HepG2 (cell line): ENCODE results near the gene ZNF425. TPM values are rescaled to one million over a fixed set of nuclear protein-coding genes. Genes with fewer than 3 reads are reported as not detected.
A peak's percentile ranks its signal among the peaks of the same experiment; 100 is the strongest.

Source experiments
- AGO2 ChIP-seq: fragments of 200-400 bp; formaldehyde crosslinking; optimal IDR thresholded peaks from 2 replicates; pipeline ENCODE3; 2017; ENCODE audit warnings: mild to moderate bottlenecking, low read depth, low read length, moderate library complexity
- FOXO1 ChIP-seq: sonication (generic); formaldehyde crosslinking; IDR thresholded peaks from 2 replicates; pipeline ENCODE4 v1.4.0; 2020; ENCODE audit warnings: missing genetic modification reagents
- GTF2F1 ChIP-seq: fragments of 150-350 bp; IDR thresholded peaks from 2 replicates; pipeline ENCODE4 v1.6.1; 2014; ENCODE audit warnings: low read length
- HHEX ChIP-seq: IDR thresholded peaks from 2 replicates; pipeline ENCODE4 v1.6.1; 2016; ENCODE audit warnings: control low read depth
- MIER2 ChIP-seq: IDR thresholded peaks from 2 replicates; pipeline ENCODE4 v1.6.1; 2016; ENCODE audit warnings: missing biosample characterization, missing genetic modification reagents
- POLR2A ChIP-seq, 2 experiments: IDR thresholded peaks; 2 replicates each; pipeline ENCODE4 v1.6.1; 2011; ENCODE audit warnings: low read depth in 2 of 2, low read length in 2 of 2, mild to moderate bottlenecking in 1 of 2, moderate library complexity in 1 of 2; ENCODE audit not compliant: insufficient read depth in 1 of 2
- RNF2 ChIP-seq: fragments of 450-650 bp; conservative IDR thresholded peaks from 2 replicates; pipeline ENCODE4 v1.6.1; 2016; ENCODE audit warnings: low read depth
- SIN3A ChIP-seq: IDR thresholded peaks from 2 replicates; pipeline ENCODE4 v1.6.1; 2011; ENCODE audit warnings: low read depth, mild to moderate bottlenecking, control low read depth, low read length, borderline replicate concordance
- TCF7 ChIP-seq: sonication (generic); IDR thresholded peaks from 2 replicates; pipeline ENCODE4 v1.6.1; 2016; ENCODE audit warnings: antibody characterized with exemption, low read depth
- TEAD3 ChIP-seq: optimal IDR thresholded peaks from 2 replicates; pipeline ENCODE3; 2016; ENCODE audit warnings: borderline replicate concordance
- THAP7 ChIP-seq: sonication (generic); formaldehyde crosslinking; IDR thresholded peaks from 2 replicates; pipeline ENCODE4 v1.8.1; 2023; ENCODE audit warnings: mild to moderate bottlenecking, missing genetic modification reagents
- ZBTB33 ChIP-seq: sonication (generic); formaldehyde crosslinking; IDR thresholded peaks from 2 replicates; pipeline ENCODE4 v1.4.0; 2020; ENCODE audit warnings: missing genetic modification reagents
- ZFAT ChIP-seq: sonication (generic); formaldehyde crosslinking; conservative IDR thresholded peaks from 2 replicates; pipeline ENCODE4 v1.8.1; 2023; ENCODE audit warnings: missing genetic modification reagents, inconsistent platforms
- ZFP82 ChIP-seq: sonication (generic); formaldehyde crosslinking; IDR thresholded peaks from 2 replicates; pipeline ENCODE4 v1.5.1; 2020; ENCODE audit warnings: mild to moderate bottlenecking, missing genetic modification reagents, borderline replicate concordance
- ZNF281 ChIP-seq: sonication (generic); formaldehyde crosslinking; IDR thresholded peaks from 2 replicates; pipeline ENCODE4 v1.4.0; 2020; ENCODE audit warnings: missing genetic modification reagents, borderline replicate concordance
- ZNF382 ChIP-seq: sonication (generic); formaldehyde crosslinking; IDR thresholded peaks from 2 replicates; pipeline ENCODE4 v1.5.0; 2020; ENCODE audit warnings: missing genetic modification reagents, mild to moderate bottlenecking, borderline replicate concordance
- ZNF503 ChIP-seq: sonication (generic); formaldehyde crosslinking; IDR thresholded peaks from 2 replicates; pipeline ENCODE4 v1.4.0; 2020; ENCODE audit warnings: missing genetic modification reagents
- ZNF552 ChIP-seq: sonication (generic); formaldehyde crosslinking; IDR thresholded peaks from 2 replicates; pipeline ENCODE4 v1.9.0; 2022; ENCODE audit warnings: missing genetic modification reagents, mild to moderate bottlenecking, borderline replicate concordance
- ZNF556 ChIP-seq: sonication (generic); formaldehyde crosslinking; IDR thresholded peaks from 2 replicates; pipeline ENCODE4 v1.4.0; 2020; ENCODE audit warnings: mild to moderate bottlenecking, missing genetic modification reagents, borderline replicate concordance
- ZNF720 ChIP-seq: sonication (generic); formaldehyde crosslinking; IDR thresholded peaks from 2 replicates; pipeline ENCODE4 v1.4.0; 2020; ENCODE audit warnings: missing genetic modification reagents
- ZNF770 ChIP-seq: sonication (generic); formaldehyde crosslinking; IDR thresholded peaks from 2 replicates; pipeline ENCODE4 v1.5.0; 2020; ENCODE audit warnings: mild to moderate bottlenecking, missing genetic modification reagents
- polyA plus RNA-seq, 8 experiments: library from polyadenylated mRNA; depleted of rRNA in 3 of 8; stranded (reverse) in 7 of 8; unstranded in 1 of 8; fragments of >200 nt; fragmentation: Illumina TruSeq in 4 of 8; extraction: Trizol in 4 of 8; gene quantifications; 2 replicates each; pipeline versions ENCODE4 v1.2.1 to v1.2.3, GENCODE V29; 2011 to 2016; ENCODE audit warnings: low read depth in 4 of 8, missing spikeins in 1 of 8, mixed read lengths in 1 of 8; ENCODE audit not compliant: insufficient read depth in 1 of 8
- total RNA-seq, 5 experiments: library from RNA; depleted of rRNA; stranded (reverse); fragments of >200 nt; fragmentation: Illumina TruSeq; extraction: Trizol; gene quantifications; 2 replicates each; pipeline ENCODE4 v1.2.3, GENCODE V29; 2016; ENCODE audit warnings: low read depth in 1 of 5

Gene ZNF425
- total and polyA plus RNA-seq, 2 of the 13 experiments (the other 11 are each of a cell fraction or from before 2014, with no cell fraction given) = 0.51 to 1.1 TPM

GRCh38 chr7:149090397-149091195 is 35.5 kb downstream of the ZNF425 start, which contains the start of gene ZNF786 (continued):
- TF ChIP-seq ZBTB33 (CRISPR knock-in tag) (peak; percentile 90), ZFAT (no peak), TEAD3 (CRISPR knock-in tag) (no peak), ZNF281 (CRISPR knock-in tag) (no peak), ZNF382 (CRISPR knock-in tag) (no peak), ZNF556 (CRISPR knock-in tag) (peak; percentile 49), ZNF503 (CRISPR knock-in tag) (no peak; the same call in 1 of the 2 replicates), ZNF552 (peak; percentile 80), POLR2A (IDR thresholded peaks at IDR 0.05; ENCODE audit: insufficient read depth in 1 of 2, low read depth in 2 of 2, low read length in 2 of 2) (peak; percentile 90 to 94), AGO2 (peak; percentile 65), SIN3A (no peak), FOXO1 (CRISPR knock-in tag) (no peak), GTF2F1 (no peak), ZFP82 (CRISPR knock-in tag) (peak; percentile 82), ZNF770 (CRISPR knock-in tag) (peak; percentile 84), ZNF720 (CRISPR knock-in tag) (no peak), THAP7 (peak; percentile 78; the same call in 1 of the 2 replicates), HHEX (CRISPR knock-in tag) (no peak), RNF2 (0 out of 2 replicates have a peak, but pooled peaks have one; percentile 21), MIER2 (CRISPR knock-in tag) (no peak), TCF7 (no peak)
